ENCODE data around the gene TMPRSS4.

DNA sequence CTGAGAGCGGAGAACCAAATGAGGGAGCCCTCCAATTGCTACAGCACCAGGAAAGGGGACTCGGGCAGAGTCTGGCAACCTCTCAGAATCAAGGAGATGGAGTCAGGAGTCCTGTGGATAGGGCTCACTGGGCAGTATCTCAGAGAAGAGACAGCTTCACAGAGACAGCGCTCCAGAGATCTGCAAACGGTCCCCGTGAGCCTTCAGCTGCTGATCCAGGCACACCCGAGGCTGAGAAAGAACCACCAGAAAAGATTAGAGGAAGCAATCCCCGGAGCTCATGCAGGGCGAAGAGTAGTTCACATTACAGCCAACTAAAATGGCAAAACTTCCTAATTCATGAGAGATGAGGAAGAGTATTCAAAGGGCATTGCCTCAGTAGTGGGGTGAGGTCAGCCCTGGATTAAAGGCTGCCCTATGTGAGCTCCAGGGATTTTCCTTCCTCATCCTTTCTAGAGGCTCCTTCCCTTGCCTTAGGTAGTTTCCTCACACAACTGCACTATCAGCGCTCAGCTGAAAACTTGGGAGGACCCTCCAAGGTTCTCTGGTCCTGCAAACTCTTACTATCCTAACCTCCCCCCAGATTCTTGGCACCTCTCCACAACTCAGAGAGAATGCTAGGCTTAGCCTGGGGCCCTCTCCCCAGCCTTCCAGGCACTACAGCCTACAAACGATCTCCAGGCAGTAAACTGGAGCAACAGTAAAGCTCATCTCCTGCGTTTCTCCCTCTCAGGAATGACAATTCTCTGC is 52.0 kb downstream of the TMPRSS4 start:
- TF ChIP-seq, protein P1, sequence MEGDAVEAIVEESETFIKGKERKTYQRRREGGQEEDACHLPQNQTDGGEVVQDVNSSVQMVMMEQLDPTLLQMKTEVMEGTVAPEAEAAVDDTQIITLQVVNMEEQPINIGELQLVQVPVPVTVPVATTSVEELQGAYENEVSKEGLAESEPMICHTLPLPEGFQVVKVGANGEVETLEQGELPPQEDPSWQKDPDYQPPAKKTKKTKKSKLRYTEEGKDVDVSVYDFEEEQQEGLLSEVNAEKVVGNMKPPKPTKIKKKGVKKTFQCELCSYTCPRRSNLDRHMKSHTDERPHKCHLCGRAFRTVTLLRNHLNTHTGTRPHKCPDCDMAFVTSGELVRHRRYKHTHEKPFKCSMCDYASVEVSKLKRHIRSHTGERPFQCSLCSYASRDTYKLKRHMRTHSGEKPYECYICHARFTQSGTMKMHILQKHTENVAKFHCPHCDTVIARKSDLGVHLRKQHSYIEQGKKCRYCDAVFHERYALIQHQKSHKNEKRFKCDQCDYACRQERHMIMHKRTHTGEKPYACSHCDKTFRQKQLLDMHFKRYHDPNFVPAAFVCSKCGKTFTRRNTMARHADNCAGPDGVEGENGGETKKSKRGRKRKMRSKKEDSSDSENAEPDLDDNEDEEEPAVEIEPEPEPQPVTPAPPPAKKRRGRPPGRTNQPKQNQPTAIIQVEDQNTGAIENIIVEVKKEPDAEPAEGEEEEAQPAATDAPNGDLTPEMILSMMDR (IDR thresholded peaks at IDR 0.05) = no peak
- no peak for TF ChIP-seq POLR2A (IDR thresholded peaks at IDR 0.05)

Measured in body of pancreas (tissue), 4 donors.